ENCODE measurements around the gene CLDN8. TPM values are rescaled to one million over a fixed set of nuclear protein-coding genes. Genes with fewer than 3 reads are reported as not detected.

CLDN8 gene
- total RNA-seq, 1 experiment from 2014 or later: not detected

DNA sequence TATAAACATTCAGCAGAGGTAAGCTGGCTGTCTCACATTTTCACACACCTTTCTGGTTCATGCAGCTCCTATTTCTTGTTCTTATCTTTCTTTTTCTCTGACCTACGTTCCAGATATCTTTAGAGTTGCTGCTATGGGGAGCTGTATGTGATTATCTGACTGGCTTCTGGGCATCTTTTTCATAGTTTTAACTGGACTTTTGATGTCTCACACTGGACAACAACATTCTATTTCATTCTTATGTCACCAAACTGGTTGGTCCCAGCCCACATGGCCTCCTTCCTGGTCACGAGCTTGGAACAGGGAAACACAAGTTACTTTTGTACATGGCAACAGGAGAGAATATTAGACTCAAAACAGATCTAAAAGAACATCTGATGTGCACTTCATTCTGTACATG, 7.7 kb upstream of the CLDN8 start:
- Histone ChIP-seq H3K27me3 (ENCODE audit: control insufficient read depth, insufficient read depth, low read length) (no peaks in the 10 kb centered on the region), H3K9me3 (ENCODE audit: control insufficient read depth, insufficient read depth, low read depth, low read length) (no peaks in the 10 kb centered on the region), H3K27ac (ENCODE audit: low read length) (no peak overlapping the region), H3K4me3 (ENCODE audit: low read depth in 2 of 2, low read length in 2 of 2) (no peak overlapping the region), H3K4me1 (ENCODE audit: control insufficient read depth, insufficient read depth, low read length) (no peaks in the 10 kb centered on the region), H3K36me3 (ENCODE audit: control insufficient read depth, insufficient read depth, low read length) (no peaks in the 10 kb centered on the region)
- ChIA-PET POLR2A (no interaction called here), CTCF (no interaction called here)
- DNase-seq (ENCODE audit: low read depth, low spot score) (no peak), ATAC-seq (no peak)
- in situ Hi-C loops (cut with HindIII; ENCODE audit: low pct_unique_long_range_greater_than_20kb, low sequenced_read_pairs): no loop called here
- TF ChIP-seq TCF7L2 (IDR thresholded peaks at IDR 0.05; ENCODE audit: low read depth, low read length) (no peak), SIN3A (IDR thresholded peaks at IDR 0.05; ENCODE audit: borderline replicate concordance, insufficient read depth, low read depth, low read length) (no peak)
- BruUV-seq (replicated peaks): no TSS peak
- intact Hi-C loops (cut with micrococcal nuclease; ENCODE audit: unreplicated experiment): no loop called here

- intact Hi-C loops (cut with micrococcal nuclease; ENCODE audit: unreplicated experiment): no loop called here
These were observed 6.8 kb upstream of the CLDN8 start for GRCh38 chr21:30222724-30223123.

GRCh38 chr21:30211071-30211470, 4.8 kb downstream of the CLDN8 start:
- BruUV-seq (replicated peaks): no TSS peak
- POLR2A ChIA-PET: no interaction called here

More at GRCh38 chr21:30222724-30223123, 6.8 kb upstream of the CLDN8 start:
- H3K4me3 ChIP-seq (ENCODE audit: low read depth in 2 of 2, low read length in 2 of 2): no peak overlapping the region
- TF ChIP-seq POLR2AphosphoS5 (IDR thresholded peaks at IDR 0.05; ENCODE audit: low read depth, low read length): no peak
- TF ChIP-seq SIN3A (IDR thresholded peaks at IDR 0.05; ENCODE audit: borderline replicate concordance, insufficient read depth, low read depth, low read length): no peak
- TF ChIP-seq, protein P1, sequence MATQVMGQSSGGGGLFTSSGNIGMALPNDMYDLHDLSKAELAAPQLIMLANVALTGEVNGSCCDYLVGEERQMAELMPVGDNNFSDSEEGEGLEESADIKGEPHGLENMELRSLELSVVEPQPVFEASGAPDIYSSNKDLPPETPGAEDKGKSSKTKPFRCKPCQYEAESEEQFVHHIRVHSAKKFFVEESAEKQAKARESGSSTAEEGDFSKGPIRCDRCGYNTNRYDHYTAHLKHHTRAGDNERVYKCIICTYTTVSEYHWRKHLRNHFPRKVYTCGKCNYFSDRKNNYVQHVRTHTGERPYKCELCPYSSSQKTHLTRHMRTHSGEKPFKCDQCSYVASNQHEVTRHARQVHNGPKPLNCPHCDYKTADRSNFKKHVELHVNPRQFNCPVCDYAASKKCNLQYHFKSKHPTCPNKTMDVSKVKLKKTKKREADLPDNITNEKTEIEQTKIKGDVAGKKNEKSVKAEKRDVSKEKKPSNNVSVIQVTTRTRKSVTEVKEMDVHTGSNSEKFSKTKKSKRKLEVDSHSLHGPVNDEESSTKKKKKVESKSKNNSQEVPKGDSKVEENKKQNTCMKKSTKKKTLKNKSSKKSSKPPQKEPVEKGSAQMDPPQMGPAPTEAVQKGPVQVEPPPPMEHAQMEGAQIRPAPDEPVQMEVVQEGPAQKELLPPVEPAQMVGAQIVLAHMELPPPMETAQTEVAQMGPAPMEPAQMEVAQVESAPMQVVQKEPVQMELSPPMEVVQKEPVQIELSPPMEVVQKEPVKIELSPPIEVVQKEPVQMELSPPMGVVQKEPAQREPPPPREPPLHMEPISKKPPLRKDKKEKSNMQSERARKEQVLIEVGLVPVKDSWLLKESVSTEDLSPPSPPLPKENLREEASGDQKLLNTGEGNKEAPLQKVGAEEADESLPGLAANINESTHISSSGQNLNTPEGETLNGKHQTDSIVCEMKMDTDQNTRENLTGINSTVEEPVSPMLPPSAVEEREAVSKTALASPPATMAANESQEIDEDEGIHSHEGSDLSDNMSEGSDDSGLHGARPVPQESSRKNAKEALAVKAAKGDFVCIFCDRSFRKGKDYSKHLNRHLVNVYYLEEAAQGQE (IDR thresholded peaks at IDR 0.05; ENCODE audit: insufficient read depth in 1 of 2, low read depth in 2 of 2, low read length in 1 of 2): no peak
- TF ChIP-seq, protein P2, sequence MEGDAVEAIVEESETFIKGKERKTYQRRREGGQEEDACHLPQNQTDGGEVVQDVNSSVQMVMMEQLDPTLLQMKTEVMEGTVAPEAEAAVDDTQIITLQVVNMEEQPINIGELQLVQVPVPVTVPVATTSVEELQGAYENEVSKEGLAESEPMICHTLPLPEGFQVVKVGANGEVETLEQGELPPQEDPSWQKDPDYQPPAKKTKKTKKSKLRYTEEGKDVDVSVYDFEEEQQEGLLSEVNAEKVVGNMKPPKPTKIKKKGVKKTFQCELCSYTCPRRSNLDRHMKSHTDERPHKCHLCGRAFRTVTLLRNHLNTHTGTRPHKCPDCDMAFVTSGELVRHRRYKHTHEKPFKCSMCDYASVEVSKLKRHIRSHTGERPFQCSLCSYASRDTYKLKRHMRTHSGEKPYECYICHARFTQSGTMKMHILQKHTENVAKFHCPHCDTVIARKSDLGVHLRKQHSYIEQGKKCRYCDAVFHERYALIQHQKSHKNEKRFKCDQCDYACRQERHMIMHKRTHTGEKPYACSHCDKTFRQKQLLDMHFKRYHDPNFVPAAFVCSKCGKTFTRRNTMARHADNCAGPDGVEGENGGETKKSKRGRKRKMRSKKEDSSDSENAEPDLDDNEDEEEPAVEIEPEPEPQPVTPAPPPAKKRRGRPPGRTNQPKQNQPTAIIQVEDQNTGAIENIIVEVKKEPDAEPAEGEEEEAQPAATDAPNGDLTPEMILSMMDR (IDR thresholded peaks at IDR 0.05): no peak
- TF ChIP-seq TCF7L2 (IDR thresholded peaks at IDR 0.05; ENCODE audit: low read depth, low read length): no peak
- no peaks in the 10 kb centered on the region for H3K9me3 ChIP-seq (ENCODE audit: control insufficient read depth, insufficient read depth, low read depth, low read length)
- H3K36me3 ChIP-seq (ENCODE audit: control insufficient read depth, insufficient read depth, low read length): no peaks in the 10 kb centered on the region
- ATAC-seq: no peak
- no TSS peak for BruUV-seq (replicated peaks)
- in situ Hi-C loops (cut with HindIII; ENCODE audit: low pct_unique_long_range_greater_than_20kb, low sequenced_read_pairs): no loop called here
- no peaks in the 10 kb centered on the region for H3K4me1 ChIP-seq (ENCODE audit: control insufficient read depth, insufficient read depth, low read length)
- no peaks in the 10 kb centered on the region for H3K27me3 ChIP-seq (ENCODE audit: control insufficient read depth, insufficient read depth, low read length)
- POLR2A ChIA-PET: no interaction called here
- H3K27ac ChIP-seq (ENCODE audit: low read length): no peak overlapping the region
- DNase-seq (ENCODE audit: low read depth, low spot score): no peak
- CTCF ChIA-PET: interaction anchor here (0.7 kb wide), 1 partner anchor 463 kb away, joined by 3 read pairs; no protein-coding TSS in a partner anchor

More at GRCh38 chr21:30211071-30211470, 4.8 kb downstream of the CLDN8 start:
- CTCF ChIA-PET: no interaction called here
- intact Hi-C loops (cut with micrococcal nuclease; ENCODE audit: unreplicated experiment): no loop called here
- no peak for ATAC-seq
- TF ChIP-seq TCF7L2 (IDR thresholded peaks at IDR 0.05; ENCODE audit: low read depth, low read length): no peak
- TF ChIP-seq, protein P1 (IDR thresholded peaks at IDR 0.05; ENCODE audit: insufficient read depth in 1 of 2, low read depth in 2 of 2, low read length in 1 of 2): no peak
- Histone ChIP-seq H3K36me3 (ENCODE audit: control insufficient read depth, insufficient read depth, low read length) (no peaks in the 10 kb centered on the region), H3K9me3 (ENCODE audit: control insufficient read depth, insufficient read depth, low read depth, low read length) (no peaks in the 10 kb centered on the region), H3K27me3 (ENCODE audit: control insufficient read depth, insufficient read depth, low read length) (no peaks in the 10 kb centered on the region), H3K4me1 (ENCODE audit: control insufficient read depth, insufficient read depth, low read length) (no peaks in the 10 kb centered on the region), H3K27ac (ENCODE audit: low read length) (no peak overlapping the region), H3K4me3 (ENCODE audit: low read depth in 2 of 2, low read length in 2 of 2) (no peak overlapping the region)
- no peak for DNase-seq (ENCODE audit: low read depth, low spot score)
- in situ Hi-C loops (cut with HindIII; ENCODE audit: low pct_unique_long_range_greater_than_20kb, low sequenced_read_pairs): no loop called here

Measured in Panc1 (cell line).